CD14-positive monocyte (primary cell): ENCODE data around the gene MRPL36. TPM values are rescaled to one million over a fixed set of nuclear protein-coding genes. Genes with fewer than 3 reads are reported as not detected.

Experiments used
- DNase-seq, 3 donors: peaks; one replicate each; pipeline ENCODE4 v3.0.0-alpha.2; 2011 to 2022
- H2AFZ ChIP-seq: 2 replicates; pipeline ENCODE4 v1.6.0; 2012; ENCODE audit warnings: mild to moderate bottlenecking, low read depth, low read length, inconsistent platforms; ENCODE audit not compliant: insufficient read depth, poor library complexity, severe bottlenecking
- H3K27ac ChIP-seq, 2 donors: 1 replicate in 1 of 2; 2 replicates in 1 of 2; pipeline ENCODE4 v1.5.1; 2012 to 2013; ENCODE audit warnings: low read length in 2 of 2, control low read depth in 1 of 2, inconsistent platforms in 1 of 2, low read depth in 1 of 2, mild to moderate bottlenecking in 1 of 2
- H3K27me3 ChIP-seq, 2 donors: one replicate each; pipeline versions ENCODE4 v1.6.0 to v1.6.1; 2011 to 2013; ENCODE audit warnings: low read length in 2 of 2; ENCODE audit not compliant: control insufficient read depth in 2 of 2, insufficient read depth in 2 of 2
- H3K36me3 ChIP-seq, 2 donors: replicated peaks in 1 of 2; 1 replicate in 1 of 2; 2 replicates in 1 of 2; pipeline versions ENCODE4 v1.5.1 to v1.6.1; 2012 to 2013; ENCODE audit warnings: low read length in 2 of 2, control low read depth in 1 of 2, inconsistent platforms in 1 of 2, mild to moderate bottlenecking in 1 of 2; ENCODE audit not compliant: insufficient read depth in 2 of 2, control insufficient read depth in 1 of 2
- H3K4me1 ChIP-seq, 2 donors: 1 replicate in 1 of 2; 2 replicates in 1 of 2; pipeline versions ENCODE4 v1.5.1 to v1.6.1; 2012 to 2013; ENCODE audit warnings: low read length in 2 of 2, control low read depth in 1 of 2, inconsistent platforms in 1 of 2, mild to moderate bottlenecking in 1 of 2, moderate library complexity in 1 of 2; ENCODE audit not compliant: insufficient read depth in 2 of 2, control insufficient read depth in 1 of 2
- H3K4me2 ChIP-seq: replicated peaks from 2 replicates; pipeline ENCODE3; 2012; ENCODE audit warnings: low read length, moderate library complexity, mild to moderate bottlenecking; ENCODE audit not compliant: poor library complexity, severe bottlenecking; ENCODE audit errors: extremely low read depth
- H3K4me3 ChIP-seq, 3 experiments: fragments of 200-600 bp in 1 of 3; sonication (generic) in 1 of 3; replicated peaks in 1 of 3; 1 replicate in 2 of 3; 2 replicates in 1 of 3; pipeline ENCODE4 v1.5.1; 2011 to 2013; ENCODE audit warnings: low read length in 3 of 3, mild to moderate bottlenecking in 3 of 3, control low read depth in 2 of 3, low read depth in 2 of 3, inconsistent platforms in 1 of 3, moderate library complexity in 1 of 3
- H3K79me2 ChIP-seq: 2 replicates; pipeline ENCODE4 v1.6.0; 2012; ENCODE audit warnings: mild to moderate bottlenecking, control low read depth, inconsistent platforms, low read length, moderate library complexity; ENCODE audit not compliant: insufficient read depth
- H3K9ac ChIP-seq: 2 replicates; pipeline ENCODE4 v1.6.0; 2017; ENCODE audit warnings: low read length, mild to moderate bottlenecking; ENCODE audit not compliant: insufficient read depth, poor library complexity, severe bottlenecking
- H3K9me3 ChIP-seq, 2 donors: replicated peaks in 1 of 2; 1 replicate in 1 of 2; 2 replicates in 1 of 2; pipeline versions ENCODE4 v1.5.1 to v1.6.1; 2012 to 2013; ENCODE audit warnings: low read length in 2 of 2, control low read depth in 1 of 2; ENCODE audit not compliant: control insufficient read depth in 1 of 2, insufficient read depth in 1 of 2
- H4K20me1 ChIP-seq: 2 replicates; pipeline ENCODE4 v1.6.0; 2012; ENCODE audit warnings: mild to moderate bottlenecking, low read length, control low read depth, moderate library complexity; ENCODE audit not compliant: insufficient read depth
- H3K27ac Mint-ChIP-seq, 7 donors: one replicate each; pipeline ENCODE4 v1.8.0; 2020; ENCODE audit warnings: mild to moderate bottlenecking in 7 of 7, mixed read lengths in 7 of 7, moderate library complexity in 6 of 7, inconsistent platforms in 2 of 7
- H3K27me3 Mint-ChIP-seq, 3 donors: one replicate each; pipeline ENCODE4 v1.8.0; 2021 to 2022; ENCODE audit warnings: low read depth in 3 of 3, mild to moderate bottlenecking in 3 of 3, mixed read lengths in 3 of 3, moderate library complexity in 3 of 3, inconsistent platforms in 1 of 3
- H3K36me3 Mint-ChIP-seq, 2 donors: one replicate each; pipeline ENCODE4 v1.8.0; 2020; ENCODE audit warnings: mixed read lengths in 2 of 2, inconsistent platforms in 1 of 2, mild to moderate bottlenecking in 1 of 2
- H3K4me1 Mint-ChIP-seq: one replicate; pipeline ENCODE4 v1.8.0; 2020; ENCODE audit warnings: mild to moderate bottlenecking, mixed read lengths
- H3K4me3 Mint-ChIP-seq, 2 donors: one replicate each; pipeline ENCODE4 v1.8.0; 2020; ENCODE audit warnings: mild to moderate bottlenecking in 2 of 2, mixed read lengths in 2 of 2, moderate library complexity in 1 of 2
- H3K9me3 Mint-ChIP-seq, 7 donors: one replicate each; pipeline ENCODE4 v1.8.0; 2020 to 2022; ENCODE audit warnings: mixed read lengths in 7 of 7, mild to moderate bottlenecking in 6 of 7, moderate library complexity in 6 of 7, inconsistent platforms in 2 of 7
- CTCF ChIP-seq: fragments of 200-600 bp; IDR thresholded peaks from one replicate; pipeline ENCODE4 v1.8.0; 2022; ENCODE audit warnings: antibody characterized with exemption, mild to moderate bottlenecking
- WGBS: methylation state at CpG from one replicate; pipeline ENCODE4 v1.1.5; 2013; ENCODE audit warnings: missing lambda C conversion rate; ENCODE audit not compliant: insufficient coverage; 5-methylcytosine and 5-hydroxymethylcytosine counted together
- intact Hi-C, 2 donors: fragments of 100-400 bp; cut with micrococcal nuclease; formaldehyde crosslinking; loops; one replicate each; pipeline versions ENCODE4 v1.15.0 to v1.15.1; 2023
- polyA plus RNA-seq, 3 donors: library from polyadenylated mRNA; depleted of rRNA in 1 of 3; unstranded in 2 of 3; stranded (reverse) in 1 of 3; fragments of 300-500 nt in 2 of 3; fragments of >200 nt in 1 of 3; fragmentation: Illumina TruSeq in 2 of 3; gene quantifications; 1 replicate in 2 of 3; 2 replicates in 1 of 3; pipeline ENCODE4 v1.2.3, GENCODE V29; 2012 to 2021

The MRPL36 gene
- polyA plus RNA-seq, 3 donors = 17.9 to 81.7 (median 65.9) TPM

- intact Hi-C loops = loop anchor here (10.0 kb wide), 2 partner anchors 911 to 921 kb away; partner anchors contain the start of genes BRD9 (in 1 of the 2) and TRIP13 (in 1 of the 2)
- no peak for TF ChIP-seq CTCF
- H3K27me3 Mint-ChIP-seq = no peaks in the 10 kb centered on the region
- H3K4me3 Mint-ChIP-seq = no peak overlapping the region
- no peaks in the 10 kb centered on the region for H3K9me3 Mint-ChIP-seq
- Histone ChIP-seq H3K9me3 (no peaks in the 10 kb centered on the region), H3K4me1 (peaks cover 11 to 15% of the 10 kb centered on the region in 2 donors), H3K4me3 (no peak overlapping the region), H3K36me3 (peaks cover 74 to 78% of the 10 kb centered on the region in 2 donors), H2AFZ (no peak overlapping the region), H3K9ac (no peak overlapping the region), H3K79me2 (peaks cover 83% of the 10 kb centered on the region), H3K4me2 (no peak overlapping the region), H4K20me1 (peaks cover 61% of the 10 kb centered on the region), H3K27ac (no peak overlapping the region), H3K27me3 (no peaks in the 10 kb centered on the region)
- 100% methylated on average over 4 of the region's 4 CpGs for WGBS
- peaks cover 19% of the 10 kb centered on the region for H3K4me1 Mint-ChIP-seq
- DNase-seq = no peak
- no peak overlapping the region for H3K27ac Mint-ChIP-seq
- H3K36me3 Mint-ChIP-seq = peaks cover 66 to 75% of the 10 kb centered on the region in 2 donors
Measured at GRCh38 chr5:1805326-1805725, 5.7 kb upstream of the MRPL36 start.

GRCh38 chr5:1804001-1804690 is 4.5 kb upstream of the MRPL36 start:
- Mint-ChIP-seq H3K4me3 (no peak overlapping the region), H3K4me1 (peaks cover 23% of the 10 kb centered on the region), H3K9me3 (no peaks in the 10 kb centered on the region), H3K27me3 (no peaks in the 10 kb centered on the region), H3K27ac (no peak overlapping the region), H3K36me3 (peaks cover 58 to 64% of the 10 kb centered on the region in 2 donors)
- no peak for DNase-seq
- H3K4me1 ChIP-seq = peaks cover 12 to 21% of the 10 kb centered on the region in 2 donors
- peaks cover 85% of the 10 kb centered on the region for H3K79me2 ChIP-seq
- H3K36me3 ChIP-seq = peaks cover 62 to 66% of the 10 kb centered on the region in 2 donors
- TF ChIP-seq CTCF = no peak
- no peak overlapping the region for H2AFZ ChIP-seq
- H3K9ac ChIP-seq = no peak overlapping the region
- no peaks in the 10 kb centered on the region for H3K27me3 ChIP-seq
- H3K4me3 ChIP-seq = no peak overlapping the region
- intact Hi-C loops = loop anchor here (10.0 kb wide), 2 partner anchors 909 to 919 kb away; partner anchors contain the start of genes BRD9 (in 1 of the 2) and TRIP13 (in 1 of the 2)
- peaks cover 49% of the 10 kb centered on the region for H4K20me1 ChIP-seq
- no peak overlapping the region for H3K4me2 ChIP-seq
- 95% methylated on average over 6 of the region's 15 CpGs for WGBS
- no peaks in the 10 kb centered on the region for H3K9me3 ChIP-seq
- no peak overlapping the region for H3K27ac ChIP-seq
